Measurements from ENCODE around the gene EFTUD2.

The EFTUD2 gene

GRCh38 chr17:44911133-44912001 lies 12.1 kb upstream of the EFTUD2 start:
- no peak overlapping the region for H3K27ac ChIP-seq (ENCODE audit: low read depth, low read length)
- no peaks in the 10 kb centered on the region for H3K9me3 ChIP-seq (ENCODE audit: control insufficient read depth in 5 of 5, low read length in 5 of 5)
- peaks cover 2 to 39% (median 28%) of the 10 kb centered on the region in 5 donors for H3K4me1 ChIP-seq (ENCODE audit: control insufficient read depth in 5 of 5, insufficient read depth in 5 of 5, low read length in 5 of 5)
- H3K36me3 ChIP-seq (ENCODE audit: control insufficient read depth in 5 of 5, insufficient read depth in 5 of 5, low read length in 5 of 5): no peaks in the 10 kb centered on the region
- peaks cover 0 to 17% (median 7%) of the 10 kb centered on the region in 5 donors for H3K27me3 ChIP-seq (ENCODE audit: control insufficient read depth in 5 of 5, insufficient read depth in 4 of 5, low read length in 5 of 5)
- H3K4me3 ChIP-seq (ENCODE audit: low read depth in 1 of 5, low read length in 5 of 5): peak overlapping the region in 3 of 5 donors; percentile 28 to 43 (median 38)
- peak overlapping the region in 2 of 5 donors; percentile 0 for H3K9ac ChIP-seq (ENCODE audit: low read length in 5 of 5)

DNA sequence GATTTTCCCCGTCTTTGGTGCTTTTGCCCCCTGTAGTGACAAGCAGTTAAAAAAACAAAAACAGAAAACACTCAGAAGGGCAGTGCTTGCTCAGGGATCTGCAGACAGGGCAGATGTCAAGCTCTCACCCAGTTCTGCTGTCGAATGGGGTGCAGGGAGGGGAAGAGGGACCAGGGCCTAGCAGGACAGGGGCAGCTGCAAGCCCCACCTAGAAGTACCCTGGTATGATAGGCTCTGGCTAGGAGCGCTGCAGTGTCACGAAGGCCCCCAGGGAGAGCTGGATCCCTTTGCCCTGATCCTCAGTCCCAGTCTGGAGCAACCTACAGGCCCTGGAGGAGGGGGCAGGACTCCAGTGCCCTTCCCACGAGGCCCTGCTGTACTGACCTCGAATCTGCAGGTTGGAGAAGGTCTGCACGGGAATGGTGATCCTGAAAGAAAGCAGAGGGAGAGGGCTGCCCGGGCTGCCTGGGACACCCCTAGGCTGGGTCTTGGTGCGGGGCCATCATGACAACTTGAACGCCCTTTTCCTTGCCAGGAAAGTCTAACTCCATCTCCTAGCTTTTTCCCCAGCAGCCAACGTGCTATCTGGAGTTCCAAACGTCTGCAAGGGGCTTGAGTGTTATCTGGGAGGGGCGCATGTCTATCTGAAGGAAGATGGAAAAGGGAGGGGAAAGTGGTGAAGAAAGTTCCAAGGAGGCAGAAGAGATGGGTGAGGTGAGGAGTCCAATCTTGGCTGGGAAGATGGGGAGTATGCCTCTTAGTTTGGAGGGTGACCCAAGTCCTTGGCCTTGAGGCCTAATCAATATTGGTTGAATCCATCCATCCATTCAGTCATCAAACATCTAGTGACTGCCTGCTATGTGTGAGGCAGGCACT lies 11.2 kb upstream of the EFTUD2 start:
- Histone ChIP-seq H3K36me3 (ENCODE audit: control insufficient read depth in 5 of 5, insufficient read depth in 5 of 5, low read length in 5 of 5) (no peaks in the 10 kb centered on the region), H3K27me3 (ENCODE audit: control insufficient read depth in 5 of 5, insufficient read depth in 4 of 5, low read length in 5 of 5) (peaks cover 0 to 17% (median 7%) of the 10 kb centered on the region in 5 donors), H3K9me3 (ENCODE audit: control insufficient read depth in 5 of 5, low read length in 5 of 5) (no peaks in the 10 kb centered on the region), H3K9ac (ENCODE audit: low read length in 5 of 5) (no peak overlapping the region), H3K4me3 (ENCODE audit: low read depth in 1 of 5, low read length in 5 of 5) (peak overlapping the region in 2 of 5 donors; percentile 5 to 43), H3K27ac (ENCODE audit: low read depth, low read length) (no peak overlapping the region), H3K4me1 (ENCODE audit: control insufficient read depth in 5 of 5, insufficient read depth in 5 of 5, low read length in 5 of 5) (peaks cover 2 to 30% (median 19%) of the 10 kb centered on the region in 5 donors)

- Histone ChIP-seq H3K27me3 (ENCODE audit: control insufficient read depth in 5 of 5, insufficient read depth in 4 of 5, low read length in 5 of 5) (peaks cover 0 to 17% (median 7%) of the 10 kb centered on the region in 5 donors), H3K36me3 (ENCODE audit: control insufficient read depth in 5 of 5, insufficient read depth in 5 of 5, low read length in 5 of 5) (no peaks in the 10 kb centered on the region), H3K4me3 (ENCODE audit: low read depth in 1 of 5, low read length in 5 of 5) (no peak overlapping the region), H3K9ac (ENCODE audit: low read length in 5 of 5) (no peak overlapping the region), H3K27ac (ENCODE audit: low read depth, low read length) (no peak overlapping the region), H3K9me3 (ENCODE audit: control insufficient read depth in 5 of 5, low read length in 5 of 5) (no peaks in the 10 kb centered on the region), H3K4me1 (ENCODE audit: control insufficient read depth in 5 of 5, insufficient read depth in 5 of 5, low read length in 5 of 5) (peaks cover 2 to 29% (median 19%) of the 10 kb centered on the region in 5 donors)
These were observed 10.5 kb upstream of the EFTUD2 start for GRCh38 chr17:44909681-44910144.

DNA sequence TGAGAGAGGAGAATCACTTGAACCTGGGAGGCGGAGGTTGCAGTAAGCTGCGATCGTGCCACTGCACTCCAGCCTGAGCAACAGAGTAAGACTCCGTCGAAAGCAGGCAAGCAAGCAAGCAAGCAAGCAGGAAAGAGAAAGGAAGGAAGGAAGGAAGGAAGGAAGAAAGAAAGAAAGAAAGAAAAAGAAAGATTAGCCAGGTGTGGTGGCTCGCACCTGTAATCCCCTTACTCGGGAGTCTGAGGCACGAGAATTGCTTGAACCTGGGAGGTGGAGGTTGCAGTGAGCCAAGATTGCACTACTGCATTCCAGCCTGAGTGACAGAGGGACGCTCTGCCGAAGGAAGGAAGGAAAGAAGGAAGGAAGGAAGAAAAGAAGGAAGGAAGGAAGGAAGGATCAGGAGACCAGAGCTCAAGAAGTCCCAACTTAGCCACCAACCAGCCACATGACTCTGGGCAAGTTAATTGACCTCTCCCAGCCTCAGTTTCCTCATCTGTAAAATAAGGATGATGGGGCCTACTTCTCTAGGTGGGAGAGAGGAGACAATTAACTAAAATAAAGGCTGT lies 9.6 kb upstream of the EFTUD2 start:
- no peaks in the 10 kb centered on the region for H3K9me3 ChIP-seq (ENCODE audit: control insufficient read depth in 5 of 5, low read length in 5 of 5)
- H3K9ac ChIP-seq (ENCODE audit: low read length in 5 of 5): no peak overlapping the region
- H3K27me3 ChIP-seq (ENCODE audit: control insufficient read depth in 5 of 5, insufficient read depth in 4 of 5, low read length in 5 of 5): peaks cover 0 to 17% (median 7%) of the 10 kb centered on the region in 5 donors
- no peaks in the 10 kb centered on the region for H3K36me3 ChIP-seq (ENCODE audit: control insufficient read depth in 5 of 5, insufficient read depth in 5 of 5, low read length in 5 of 5)
- H3K27ac ChIP-seq (ENCODE audit: low read depth, low read length): no peak overlapping the region
- H3K4me1 ChIP-seq (ENCODE audit: control insufficient read depth in 5 of 5, insufficient read depth in 5 of 5, low read length in 5 of 5): peaks cover 2 to 30% (median 22%) of the 10 kb centered on the region in 5 donors
- H3K4me3 ChIP-seq (ENCODE audit: low read depth in 1 of 5, low read length in 5 of 5): no peak overlapping the region

- H3K4me1 ChIP-seq (ENCODE audit: control insufficient read depth in 5 of 5, insufficient read depth in 5 of 5, low read length in 5 of 5): peaks cover 7 to 37% (median 32%) of the 10 kb centered on the region in 5 donors
- H3K27me3 ChIP-seq (ENCODE audit: control insufficient read depth in 5 of 5, insufficient read depth in 4 of 5, low read length in 5 of 5): peaks cover 0 to 12% (median 7%) of the 10 kb centered on the region in 5 donors
These were observed 8.7 kb upstream of the EFTUD2 start for GRCh38 chr17:44907729-44908470.

GRCh38 chr17:44906763-44907728 lies 7.8 kb upstream of the EFTUD2 start:
- H3K9ac ChIP-seq (ENCODE audit: low read length in 5 of 5): no peak overlapping the region
- no peaks in the 10 kb centered on the region for H3K9me3 ChIP-seq (ENCODE audit: control insufficient read depth in 5 of 5, low read length in 5 of 5)
- peaks cover 9 to 39% (median 35%) of the 10 kb centered on the region in 5 donors for H3K4me1 ChIP-seq (ENCODE audit: control insufficient read depth in 5 of 5, insufficient read depth in 5 of 5, low read length in 5 of 5)
- H3K4me3 ChIP-seq (ENCODE audit: low read depth in 1 of 5, low read length in 5 of 5): no peak overlapping the region
- no peak overlapping the region for H3K27ac ChIP-seq (ENCODE audit: low read depth, low read length)
- H3K36me3 ChIP-seq (ENCODE audit: control insufficient read depth in 5 of 5, insufficient read depth in 5 of 5, low read length in 5 of 5): no peaks in the 10 kb centered on the region
- peaks cover 0 to 9% (median 3%) of the 10 kb centered on the region in 5 donors for H3K27me3 ChIP-seq (ENCODE audit: control insufficient read depth in 5 of 5, insufficient read depth in 4 of 5, low read length in 5 of 5)

More at GRCh38 chr17:44907729-44908470, 8.7 kb upstream of the EFTUD2 start:
- Histone ChIP-seq H3K27ac (ENCODE audit: low read depth, low read length) (no peak overlapping the region), H3K9ac (ENCODE audit: low read length in 5 of 5) (no peak overlapping the region), H3K9me3 (ENCODE audit: control insufficient read depth in 5 of 5, low read length in 5 of 5) (no peaks in the 10 kb centered on the region), H3K4me3 (ENCODE audit: low read depth in 1 of 5, low read length in 5 of 5) (no peak overlapping the region), H3K36me3 (ENCODE audit: control insufficient read depth in 5 of 5, insufficient read depth in 5 of 5, low read length in 5 of 5) (no peaks in the 10 kb centered on the region)

GRCh38 chr17:44906010-44906646 lies 6.9 kb upstream of the EFTUD2 start:
- H3K27me3 ChIP-seq (ENCODE audit: control insufficient read depth in 5 of 5, insufficient read depth in 4 of 5, low read length in 5 of 5): peaks cover 0 to 3% (median 0%) of the 10 kb centered on the region in 5 donors
- H3K4me1 ChIP-seq (ENCODE audit: control insufficient read depth in 5 of 5, insufficient read depth in 5 of 5, low read length in 5 of 5): peaks cover 9 to 37% (median 29%) of the 10 kb centered on the region in 5 donors
- no peaks in the 10 kb centered on the region for H3K36me3 ChIP-seq (ENCODE audit: control insufficient read depth in 5 of 5, insufficient read depth in 5 of 5, low read length in 5 of 5)
- H3K9me3 ChIP-seq (ENCODE audit: control insufficient read depth in 5 of 5, low read length in 5 of 5): no peaks in the 10 kb centered on the region
- no peak overlapping the region for H3K4me3 ChIP-seq (ENCODE audit: low read depth in 1 of 5, low read length in 5 of 5)
- no peak overlapping the region for H3K27ac ChIP-seq (ENCODE audit: low read depth, low read length)
- no peak overlapping the region for H3K9ac ChIP-seq (ENCODE audit: low read length in 5 of 5)

Measured in subcutaneous abdominal adipose tissue (tissue), 5 donors.